HG03060 (cell line): ENCODE measurements around the gene SMOC2.
"Not testable (repeated sequence)": the region's sequence is repeated elsewhere in the genome, so short reads cannot be mapped to it uniquely, and the experiment has no call there.

Experiments
- ATAC-seq: cut with Tn5 transposase; IDR thresholded peaks from one replicate; pipeline ENCODE4 v1.9.1; 2021; ENCODE audit warnings: low read depth, moderate number of reproducible peaks; ENCODE audit not compliant: unreplicated experiment

SMOC2 gene

DNA sequence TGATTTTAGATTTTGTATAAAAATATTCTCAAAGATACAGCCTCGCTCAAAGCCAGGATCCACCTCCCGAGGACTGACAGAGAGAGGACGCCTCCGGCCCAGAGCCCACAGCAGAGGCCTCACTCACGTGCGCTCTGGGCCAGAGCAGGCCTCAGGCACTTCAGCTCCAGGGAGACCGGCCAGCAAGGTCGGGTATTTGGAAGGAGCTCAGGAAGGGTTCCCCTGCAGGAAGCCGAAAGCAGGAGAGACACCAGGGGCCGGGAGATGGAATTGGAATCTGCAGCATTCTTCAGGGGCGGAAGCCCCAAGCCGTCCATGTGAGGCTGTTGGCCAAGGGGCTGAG, 251.9 kb downstream of the SMOC2 start:
- ATAC-seq, result not testable (repeated sequence)

- ATAC-seq, result not testable (repeated sequence)
These were observed 253.8 kb downstream of the SMOC2 start for GRCh38 chr6:168694797-168695196.

DNA sequence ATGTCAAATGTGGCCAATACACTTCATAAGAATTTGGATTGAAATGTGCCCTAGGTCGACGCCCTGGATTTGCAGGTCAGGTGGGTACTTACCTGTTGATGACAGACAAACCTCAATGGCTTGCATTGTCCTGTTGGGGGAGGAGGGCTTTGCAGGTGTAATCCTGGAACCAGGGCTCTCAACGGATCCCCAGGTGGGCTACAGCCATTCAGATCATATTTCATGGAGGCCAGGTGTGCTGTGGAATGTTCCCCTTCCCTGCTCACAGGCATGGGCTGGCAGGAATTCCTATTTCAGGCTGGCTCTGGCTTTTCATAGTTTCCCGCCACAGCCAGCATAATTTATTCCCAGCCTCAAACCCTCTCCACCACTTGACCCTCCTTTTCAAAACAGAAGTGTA, 254.7 kb downstream of the SMOC2 start:
- ATAC-seq, result no peak

- no peak for ATAC-seq
These were observed 257.9 kb downstream of the SMOC2 start for GRCh38 chr6:168698923-168699322.

DNA sequence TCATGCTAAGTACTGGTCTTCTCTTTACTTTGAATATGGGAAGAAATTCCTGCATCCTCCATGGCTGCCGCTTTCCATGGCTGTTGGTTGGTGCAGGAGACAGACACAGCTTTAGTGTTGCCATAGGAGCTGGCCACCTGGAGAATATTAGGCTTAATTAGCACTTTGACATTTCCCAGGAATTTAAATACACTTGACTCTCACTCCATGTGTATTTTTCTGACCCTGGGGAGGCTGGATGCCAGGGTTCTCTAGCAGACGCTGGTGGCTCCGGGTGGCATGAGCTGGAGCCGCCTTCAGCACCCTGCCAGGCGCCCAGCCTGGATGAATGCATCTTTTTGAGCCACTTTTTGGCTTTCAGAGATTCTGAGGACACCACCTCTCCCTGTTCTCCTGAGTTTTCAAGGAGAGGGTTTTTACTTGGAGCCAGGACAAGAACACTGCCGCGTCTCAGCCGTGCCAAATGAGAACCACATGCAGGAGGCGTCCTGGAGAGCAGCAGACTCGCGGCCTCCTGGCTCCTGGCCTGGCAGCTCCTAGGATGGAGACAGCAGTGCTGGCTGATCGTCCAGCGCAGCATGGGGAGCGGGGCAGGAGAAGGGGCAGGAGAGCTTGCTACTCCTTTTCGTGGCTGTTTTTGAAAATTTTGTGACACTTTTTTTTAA, 258.8 kb downstream of the SMOC2 start:
- ATAC-seq, result no peak

DNA sequence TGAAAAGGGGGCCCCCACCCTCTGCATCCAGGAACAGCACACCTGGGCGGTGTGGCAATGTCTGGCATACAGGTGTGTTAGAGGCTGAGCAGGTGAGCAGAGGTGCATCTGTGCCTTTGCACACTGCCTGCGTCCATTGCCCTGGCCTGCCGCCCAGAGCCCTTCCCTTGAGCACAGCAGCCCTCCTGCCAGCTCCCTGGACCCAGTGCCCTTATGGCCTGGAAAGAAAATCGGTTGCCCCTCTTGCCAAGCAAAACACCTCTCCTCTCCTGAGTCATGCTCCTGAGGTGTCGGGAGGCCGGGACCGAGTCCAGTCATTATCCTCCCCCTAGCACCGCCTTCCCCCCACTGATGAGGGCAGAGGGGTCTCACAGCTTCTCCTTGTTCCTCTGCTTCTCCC, 259.9 kb downstream of the SMOC2 start:
- ATAC-seq, result no peak

- no peak for ATAC-seq
These were observed 263.0 kb downstream of the SMOC2 start for GRCh38 chr6:168703990-168704389.

DNA sequence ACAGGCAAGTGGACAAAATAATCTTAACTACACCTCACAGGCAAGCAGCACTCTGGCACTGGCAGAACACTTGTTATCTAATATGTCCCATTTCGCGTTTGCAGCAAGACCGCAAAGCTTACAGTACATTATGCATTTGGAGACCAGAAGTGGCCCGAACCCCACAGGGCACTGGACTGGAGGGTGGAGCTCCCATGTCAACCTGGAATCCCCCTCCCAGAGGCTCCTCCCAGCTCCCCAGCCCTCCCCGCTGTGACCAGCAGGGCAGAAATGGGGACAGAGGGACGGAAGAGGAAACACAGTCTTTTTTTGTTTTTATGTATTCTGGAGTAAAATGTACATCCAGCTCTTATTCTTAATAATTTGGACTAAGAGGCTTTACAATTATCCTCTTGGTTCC, 263.7 kb downstream of the SMOC2 start:
- ATAC-seq, result no peak

- ATAC-seq, result not testable (repeated sequence)
These were observed 264.3 kb downstream of the SMOC2 start for GRCh38 chr6:168705271-168705670.

- no peak for ATAC-seq
These were observed 265.6 kb downstream of the SMOC2 start for GRCh38 chr6:168706471-168707177.

GRCh38 chr6:168708526-168708925, 267.5 kb downstream of the SMOC2 start:
- ATAC-seq, result no peak

- ATAC-seq, result no peak
These were observed 268.0 kb downstream of the SMOC2 start for GRCh38 chr6:168708984-168709383.

DNA sequence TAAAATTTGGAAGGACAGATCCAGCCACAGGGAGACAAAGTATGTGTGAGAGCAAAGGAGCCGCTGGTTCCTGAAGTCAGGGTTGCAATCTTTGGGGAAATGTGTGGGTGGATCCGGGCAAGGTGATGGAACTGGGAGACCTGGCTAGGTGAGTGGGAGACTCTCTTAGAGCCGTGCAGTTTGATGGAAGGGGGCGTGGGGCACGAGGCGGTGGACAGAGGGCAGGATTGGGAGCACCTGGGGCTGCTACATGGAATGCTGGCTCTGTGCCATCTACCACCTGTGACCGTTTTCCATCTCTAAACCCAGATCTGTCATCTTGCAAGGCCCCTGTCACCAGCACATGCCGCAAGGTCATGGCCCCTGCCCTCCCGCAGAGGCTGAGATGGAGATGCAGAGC, 268.4 kb downstream of the SMOC2 start:
- ATAC-seq, result no peak

- ATAC-seq, result no peak
These were observed 269.0 kb downstream of the SMOC2 start for GRCh38 chr6:168709991-168710390.

DNA sequence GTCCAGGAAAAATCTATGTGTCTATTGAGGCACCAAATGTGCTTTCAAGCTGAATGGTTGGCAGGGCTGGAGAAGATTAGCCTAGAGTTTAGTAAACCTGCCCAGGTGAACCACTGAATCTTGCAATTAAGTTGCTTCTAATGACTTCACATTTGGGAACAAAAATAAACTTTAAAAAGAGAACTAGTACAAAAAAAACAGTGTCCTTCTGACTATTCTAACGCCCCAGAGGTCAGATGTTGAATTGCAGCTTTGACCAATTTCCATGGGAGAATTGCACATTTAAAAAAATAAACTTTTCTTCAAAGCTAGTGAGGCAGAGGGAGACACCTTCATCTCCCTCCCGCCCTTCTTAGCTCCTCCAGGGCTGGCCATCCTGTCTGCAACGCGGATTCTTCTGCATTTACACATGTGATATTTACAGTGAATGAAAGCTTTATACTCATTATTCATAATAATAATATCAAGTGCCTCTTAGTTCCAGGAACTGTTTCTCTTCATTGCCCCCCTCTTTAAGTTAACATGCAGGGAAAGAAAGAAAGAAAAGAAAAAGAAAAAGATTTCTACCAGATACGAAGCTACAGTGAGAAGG, 270.2 kb downstream of the SMOC2 start:
- no peak for ATAC-seq

GRCh38 chr6:168711666-168712300, 270.8 kb downstream of the SMOC2 start:
- ATAC-seq, result no peak

DNA sequence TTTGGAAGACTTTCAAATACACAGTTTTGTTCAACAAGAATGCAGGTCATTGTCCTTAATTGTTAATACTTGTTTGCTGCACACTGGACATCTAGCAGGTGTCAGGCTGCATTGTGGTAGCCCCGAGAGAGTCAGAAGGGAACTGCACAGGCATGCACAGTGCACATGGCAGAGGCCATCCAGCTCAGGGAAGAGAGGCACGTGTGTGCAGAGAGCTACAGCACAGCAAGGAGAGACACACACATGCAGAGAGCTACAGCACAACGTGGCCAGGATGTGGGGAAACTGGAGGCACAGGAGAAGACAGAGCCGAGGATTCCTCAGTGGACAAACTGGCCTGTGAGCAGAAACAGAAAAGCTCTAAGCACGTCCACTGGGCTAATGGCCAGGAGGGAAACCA, 272.0 kb downstream of the SMOC2 start:
- no peak for ATAC-seq

DNA sequence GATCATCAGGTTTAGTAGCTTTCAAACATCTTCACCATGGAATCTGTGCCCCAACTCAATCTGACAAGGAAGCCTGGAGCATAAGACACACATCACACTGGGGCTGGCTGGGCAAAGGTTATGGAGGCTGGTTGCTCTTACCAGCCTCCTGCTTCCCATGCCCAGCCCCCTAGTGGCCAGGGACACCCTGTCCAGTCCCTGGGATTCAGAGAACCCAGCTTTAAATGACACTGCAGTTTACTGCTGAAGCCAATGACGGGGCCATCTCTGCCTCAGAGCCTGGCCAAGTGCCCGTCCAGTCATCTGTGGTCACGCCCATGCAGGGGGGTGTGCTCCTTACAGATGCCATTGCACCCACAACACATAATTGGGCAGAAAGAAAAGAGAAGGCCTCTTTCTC, 272.9 kb downstream of the SMOC2 start:
- ATAC-seq, result no peak

DNA sequence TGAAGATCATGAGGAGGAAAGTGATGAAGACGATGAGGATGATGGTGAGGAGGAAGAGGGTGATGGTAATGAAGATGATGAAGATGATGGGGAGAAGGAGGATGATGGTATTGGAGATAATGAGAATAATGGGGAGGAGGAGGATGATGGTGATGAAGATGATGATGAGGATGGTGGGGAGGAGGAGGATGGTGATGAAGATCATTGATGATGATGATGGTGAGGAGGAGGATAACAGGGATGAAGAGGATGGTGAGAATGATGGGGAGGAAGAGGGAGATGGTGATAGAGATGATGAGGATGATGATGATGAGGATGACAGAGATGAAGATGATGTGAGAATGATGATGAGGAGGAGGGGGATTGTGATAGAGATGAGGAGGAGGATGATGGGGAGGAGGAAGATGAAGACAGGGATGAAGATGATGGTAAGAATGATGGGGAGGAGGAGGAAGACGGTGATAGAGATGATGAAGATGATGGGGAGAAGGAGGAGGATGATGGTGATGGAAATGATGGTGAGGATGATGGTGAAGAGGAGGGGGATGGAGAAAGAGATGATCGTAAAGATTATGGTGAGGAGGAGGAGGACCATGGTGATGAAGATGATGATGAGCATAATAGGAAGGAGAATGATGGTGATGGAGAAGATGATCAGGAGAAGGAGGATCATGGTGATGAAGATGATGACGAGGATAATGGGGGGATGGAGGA, 273.7 kb downstream of the SMOC2 start:
- ATAC-seq, result no peak

GRCh38 chr6:168715643-168716481, 274.9 kb downstream of the SMOC2 start:
- no peak for ATAC-seq
